DOHH2 (cell line): ENCODE data around the gene CELSR3.

ENCODE experiments used
- H3F3A ChIP-seq: fragments of 200-600 bp; sonication (generic), shearing (Covaris generic); 2 replicates; pipeline ENCODE4 v1.6.0; 2016; ENCODE audit warnings: antibody characterized with exemption, mild to moderate bottlenecking; ENCODE audit not compliant: control insufficient read depth, insufficient read depth
- H3K27ac ChIP-seq: fragments of 200-600 bp; sonication (generic); 2 replicates; pipeline ENCODE4 v1.5.1; 2014; ENCODE audit warnings: low read depth, mild to moderate bottlenecking, low read length, moderate library complexity
- H3K27me3 ChIP-seq: fragments of 200-600 bp; sonication (generic); 2 replicates; pipeline ENCODE4 v1.6.1; 2014; ENCODE audit warnings: mild to moderate bottlenecking, low read length, mixed read lengths; ENCODE audit not compliant: control insufficient read depth
- H3K36me3 ChIP-seq: fragments of 200-600 bp; sonication (generic); 2 replicates; pipeline ENCODE4 v1.6.1; 2014; ENCODE audit warnings: mild to moderate bottlenecking, low read length, moderate library complexity, mixed read lengths; ENCODE audit not compliant: control insufficient read depth
- H3K4me1 ChIP-seq: fragments of 200-600 bp; sonication (generic); 2 replicates; pipeline ENCODE4 v1.6.1; 2014; ENCODE audit warnings: mild to moderate bottlenecking, low read length, mixed read lengths; ENCODE audit not compliant: control insufficient read depth
- H3K4me2 ChIP-seq: fragments of 200-600 bp; sonication (generic); 2 replicates; pipeline ENCODE4 v1.6.0; 2014; ENCODE audit warnings: mild to moderate bottlenecking, low read length, moderate library complexity
- H3K4me3 ChIP-seq: fragments of 200-600 bp; sonication (generic); 2 replicates; pipeline ENCODE4 v1.5.1; 2014; ENCODE audit warnings: mild to moderate bottlenecking, low read length, mixed read lengths
- H3K79me2 ChIP-seq: fragments of 200-600 bp; sonication (generic); 2 replicates; pipeline ENCODE4 v1.6.1; 2014; ENCODE audit warnings: mild to moderate bottlenecking, low read length, mixed read lengths; ENCODE audit not compliant: control insufficient read depth
- H3K9me2 ChIP-seq: fragments of 200-600 bp; sonication (generic); replicated peaks from 2 replicates; pipeline ENCODE4 v1.6.1; 2014; ENCODE audit warnings: mild to moderate bottlenecking, low read length, mixed read lengths; ENCODE audit not compliant: control insufficient read depth
- H3K9me3 ChIP-seq: fragments of 200-600 bp; sonication (generic); 2 replicates; pipeline ENCODE4 v1.6.1; 2014; ENCODE audit warnings: antibody characterized with exemption, low read length, mixed read lengths; ENCODE audit not compliant: control insufficient read depth, insufficient read depth
- H4K20me1 ChIP-seq: fragments of 200-600 bp; sonication (generic); 2 replicates; pipeline ENCODE4 v1.6.0; 2014; ENCODE audit warnings: low read depth, mild to moderate bottlenecking, antibody characterized with exemption, low read length, moderate library complexity; ENCODE audit not compliant: control insufficient read depth, insufficient read depth
- CTCF ChIP-seq: fragments of 200-600 bp; sonication (generic); IDR thresholded peaks from one replicate; pipeline ENCODE4 v1.5.1; 2014; ENCODE audit warnings: antibody characterized with exemption, mild to moderate bottlenecking, low read depth, low read length; ENCODE audit not compliant: poor library complexity, severe bottlenecking
- EZH2phosphoT487 ChIP-seq: fragments of 200-600 bp; sonication (generic); IDR thresholded peaks from 2 replicates; pipeline ENCODE4 v1.6.1; 2017; ENCODE audit warnings: borderline replicate concordance, mild to moderate bottlenecking, antibody characterized with exemption, low read length, moderate library complexity, mixed read lengths

The CELSR3 gene

GRCh38 chr3:48600711-48601621, 61.7 kb downstream of the CELSR3 start:
- Histone ChIP-seq H3K79me2 (no peaks in the 10 kb centered on the region), H3K4me1 (no peaks in the 10 kb centered on the region)

GRCh38 chr3:48599509-48600285, 63.0 kb downstream of the CELSR3 start:
- H3K9me2 ChIP-seq, result no peaks in the 10 kb centered on the region
- peaks cover 63% of the 10 kb centered on the region for H3K36me3 ChIP-seq
- H3K9me3 ChIP-seq, result no peaks in the 10 kb centered on the region
- no peak overlapping the region for H3K4me3 ChIP-seq
- no peak for TF ChIP-seq CTCF
- no peak for TF ChIP-seq EZH2phosphoT487
- H3K79me2 ChIP-seq, result no peaks in the 10 kb centered on the region
- H3K27ac ChIP-seq, result no peak overlapping the region
- no peaks in the 10 kb centered on the region for H3K4me1 ChIP-seq
- H4K20me1 ChIP-seq, result peaks cover 6% of the 10 kb centered on the region; the same call in 1 of the 2 replicates
- no peak overlapping the region for H3K4me2 ChIP-seq
- H3K27me3 ChIP-seq, result no peaks in the 10 kb centered on the region
- H3F3A ChIP-seq, result peaks cover 2% of the 10 kb centered on the region; the same call in 1 of the 2 replicates

More at GRCh38 chr3:48600711-48601621, 61.7 kb downstream of the CELSR3 start:
- H4K20me1 ChIP-seq, result peaks cover 6% of the 10 kb centered on the region; the same call in 1 of the 2 replicates
- H3K27me3 ChIP-seq, result no peaks in the 10 kb centered on the region
- TF ChIP-seq CTCF (no peak), EZH2phosphoT487 (no peak)
- no peak overlapping the region for H3K4me2 ChIP-seq
- no peaks in the 10 kb centered on the region for H3K9me2 ChIP-seq
- peaks cover 2% of the 10 kb centered on the region; the same call in 1 of the 2 replicates for H3F3A ChIP-seq
- no peaks in the 10 kb centered on the region for H3K9me3 ChIP-seq
- H3K27ac ChIP-seq, result no peak overlapping the region
- peaks cover 76% of the 10 kb centered on the region for H3K36me3 ChIP-seq
- H3K4me3 ChIP-seq, result no peak overlapping the region

GRCh38 chr3:48599077-48599501, 63.6 kb downstream of the CELSR3 start:
- peaks cover 2% of the 10 kb centered on the region; the same call in 1 of the 2 replicates for H3F3A ChIP-seq
- H3K27me3 ChIP-seq, result no peaks in the 10 kb centered on the region
- peaks cover 6% of the 10 kb centered on the region; the same call in 1 of the 2 replicates for H4K20me1 ChIP-seq
- H3K4me2 ChIP-seq, result no peak overlapping the region
- H3K27ac ChIP-seq, result no peak overlapping the region
- no peaks in the 10 kb centered on the region for H3K9me3 ChIP-seq
- no peak for TF ChIP-seq EZH2phosphoT487
- TF ChIP-seq CTCF, result no peak
- no peaks in the 10 kb centered on the region for H3K9me2 ChIP-seq
- no peaks in the 10 kb centered on the region for H3K79me2 ChIP-seq
- H3K4me3 ChIP-seq, result no peak overlapping the region
- H3K4me1 ChIP-seq, result no peaks in the 10 kb centered on the region
- peaks cover 57% of the 10 kb centered on the region for H3K36me3 ChIP-seq
